CD4-positive, alpha-beta T cell treated with Interleukin-1 beta for 1 hour (primary cell): ENCODE measurements around the gene MAGEF1.
A peak's percentile ranks its signal among the peaks of the same experiment; 100 is the strongest.

Source experiments
- DNase-seq, 2 donors: peaks; one replicate each; pipeline ENCODE4 v3.0.0-alpha.2; 2020 to 2022

The MAGEF1 gene

GRCh38 chr3:184688251-184688881, 23.5 kb downstream of the MAGEF1 start:
- DNase-seq: no peak

DNA sequence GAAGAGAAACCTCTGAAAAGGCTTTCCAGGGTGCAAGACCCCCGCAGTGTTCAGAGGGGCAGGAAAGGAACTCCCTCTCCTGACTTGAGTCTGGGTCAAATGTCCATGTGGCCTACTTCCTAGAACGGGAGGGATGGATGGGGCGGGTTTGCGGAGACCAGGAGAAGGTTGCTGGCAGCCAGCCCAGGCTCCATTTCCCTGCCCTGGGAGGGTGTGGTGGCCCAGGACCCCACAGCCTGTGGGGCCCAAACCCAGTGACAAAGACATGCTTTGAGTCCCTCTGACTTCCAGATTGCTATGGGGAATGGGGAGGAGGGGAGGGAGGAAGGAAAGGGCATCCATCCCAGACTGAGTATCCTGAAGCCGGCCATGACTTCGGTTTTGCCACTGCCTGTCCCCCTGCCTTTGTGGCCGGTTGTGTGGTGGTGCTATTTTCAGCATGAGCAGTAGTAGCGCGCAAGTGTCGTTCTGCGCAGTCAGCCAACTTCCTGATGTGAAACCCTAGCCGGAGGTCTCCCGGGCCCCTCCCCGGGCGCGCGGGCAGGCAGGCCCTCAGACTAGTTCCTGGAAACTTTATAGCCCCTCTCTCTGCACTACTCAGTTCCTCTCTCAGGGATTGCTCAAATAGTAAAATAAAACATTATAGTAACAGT, 24.4 kb downstream of the MAGEF1 start:
- DNase-seq: peak; percentile 3 to 36

GRCh38 chr3:184685646-184686045, 26.2 kb downstream of the MAGEF1 start:
- DNase-seq: no peak

- no peak for DNase-seq
These were observed 26.8 kb downstream of the MAGEF1 start for GRCh38 chr3:184685055-184685454.

GRCh38 chr3:184683900-184684560, 27.8 kb downstream of the MAGEF1 start:
- no peak for DNase-seq

GRCh38 chr3:184683234-184683633, 28.6 kb downstream of the MAGEF1 start:
- no peak for DNase-seq

GRCh38 chr3:184682671-184683070, 29.2 kb downstream of the MAGEF1 start:
- no peak for DNase-seq

- DNase-seq: no peak
These were observed 31.2 kb downstream of the MAGEF1 start for GRCh38 chr3:184680385-184681345.

DNA sequence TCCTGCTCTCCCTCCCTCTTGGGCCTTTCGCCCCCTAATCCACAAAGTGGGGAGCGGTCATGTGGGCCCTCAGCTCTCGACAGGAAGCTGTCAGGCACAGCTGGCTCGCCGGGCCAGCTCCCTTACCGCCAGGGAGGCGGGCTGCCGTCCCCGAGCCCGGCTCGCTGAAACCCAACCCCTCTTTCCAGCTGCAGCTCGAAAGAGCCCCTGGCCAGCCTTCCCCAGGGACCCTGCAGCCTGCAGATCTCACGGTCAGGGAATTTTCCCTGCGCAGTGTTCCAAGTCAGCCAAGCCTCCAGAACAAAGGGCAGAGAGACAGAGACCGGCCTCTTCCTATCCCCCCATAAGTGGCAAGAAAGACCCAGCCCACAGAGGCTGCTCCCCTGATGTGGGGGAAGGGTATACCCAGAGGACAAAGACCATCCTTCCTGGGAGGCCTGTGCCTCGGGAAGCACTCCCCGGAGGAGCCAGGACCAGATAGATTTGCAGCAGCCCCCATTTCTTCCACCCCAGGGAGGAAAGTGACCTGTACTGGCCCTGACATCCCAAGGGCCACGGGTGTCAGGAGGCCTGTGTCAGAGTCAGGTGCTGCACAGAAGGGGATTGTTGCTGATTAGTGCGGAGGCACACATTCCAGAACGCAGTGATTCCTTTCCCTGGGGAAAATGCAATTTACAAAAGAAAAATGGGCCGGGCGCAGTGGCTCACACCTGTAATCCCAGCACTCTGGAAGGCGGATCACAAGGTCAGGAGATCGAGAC, 32.6 kb downstream of the MAGEF1 start:
- no peak for DNase-seq

- no peak for DNase-seq
These were observed 33.4 kb downstream of the MAGEF1 start for GRCh38 chr3:184678317-184679055.

DNA sequence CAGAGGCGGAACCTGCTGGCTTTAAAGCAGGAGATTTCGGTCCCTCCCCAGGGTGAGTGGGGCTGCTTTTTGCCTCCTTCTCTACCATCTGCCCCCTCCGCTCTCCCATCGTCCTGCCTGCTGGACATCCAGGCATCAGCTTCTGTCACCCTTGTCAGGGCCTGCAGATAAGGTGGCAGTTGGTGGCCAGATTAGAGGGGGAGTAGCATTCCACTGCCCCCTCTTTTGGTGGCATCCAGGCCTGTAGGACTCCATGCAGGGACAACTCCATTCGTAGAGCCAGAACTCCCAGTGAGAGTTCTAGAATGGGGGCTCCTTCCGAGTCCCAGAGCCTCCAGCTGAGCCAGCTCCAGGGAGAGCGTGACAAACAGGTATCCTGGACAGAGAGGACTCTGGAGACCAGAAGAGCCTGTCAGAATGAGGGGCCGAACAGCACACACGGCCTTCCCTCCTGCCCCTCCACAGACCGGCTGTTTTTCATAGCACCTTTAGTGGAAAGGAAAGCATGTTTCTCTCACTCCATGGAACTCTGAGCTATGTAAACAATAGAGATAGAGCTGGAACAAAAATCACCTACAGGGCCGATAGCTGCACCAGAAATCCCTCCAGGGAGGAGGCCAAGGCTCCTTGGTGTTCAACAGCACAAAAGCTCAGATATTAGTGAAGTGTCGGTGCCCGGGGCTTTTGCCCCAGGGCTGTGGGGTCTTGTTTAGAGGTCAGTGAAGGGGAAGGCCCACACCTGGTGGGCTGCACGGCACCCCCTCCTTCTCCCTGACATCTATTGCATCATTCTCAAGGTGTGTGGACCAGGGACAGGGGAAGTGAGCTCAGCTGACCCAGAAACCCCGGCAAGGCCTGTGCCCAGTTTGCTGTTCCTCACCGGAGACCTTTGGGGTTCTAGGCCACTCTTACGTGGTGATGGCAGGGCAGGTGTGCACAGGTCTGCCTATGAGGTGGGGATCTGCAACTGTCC, 34.2 kb downstream of the MAGEF1 start:
- DNase-seq: no peak

- DNase-seq: peak in 1 of 2 donors; percentile 54
These were observed 34.9 kb downstream of the MAGEF1 start for GRCh38 chr3:184676927-184677326.

DNA sequence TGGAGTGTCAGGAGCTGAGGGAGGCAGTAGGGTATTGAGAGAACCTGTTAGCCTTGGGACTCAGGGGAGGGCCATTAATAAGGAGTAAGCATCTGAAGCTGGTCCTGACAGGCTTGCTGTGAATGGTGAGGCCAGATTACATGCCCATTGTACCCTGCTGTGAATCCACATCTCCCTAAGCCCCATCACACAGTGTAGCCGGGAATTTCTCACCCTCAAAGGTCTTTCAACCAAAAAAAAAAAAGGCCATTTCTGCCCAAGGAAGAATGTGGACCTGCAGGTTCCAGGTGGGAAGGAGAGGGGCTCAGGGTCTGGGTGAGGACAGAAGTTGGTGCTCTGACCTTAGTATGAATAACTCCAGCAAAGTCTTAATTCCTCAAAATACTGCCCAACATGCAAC, 37.2 kb downstream of the MAGEF1 start:
- DNase-seq: no peak

DNA sequence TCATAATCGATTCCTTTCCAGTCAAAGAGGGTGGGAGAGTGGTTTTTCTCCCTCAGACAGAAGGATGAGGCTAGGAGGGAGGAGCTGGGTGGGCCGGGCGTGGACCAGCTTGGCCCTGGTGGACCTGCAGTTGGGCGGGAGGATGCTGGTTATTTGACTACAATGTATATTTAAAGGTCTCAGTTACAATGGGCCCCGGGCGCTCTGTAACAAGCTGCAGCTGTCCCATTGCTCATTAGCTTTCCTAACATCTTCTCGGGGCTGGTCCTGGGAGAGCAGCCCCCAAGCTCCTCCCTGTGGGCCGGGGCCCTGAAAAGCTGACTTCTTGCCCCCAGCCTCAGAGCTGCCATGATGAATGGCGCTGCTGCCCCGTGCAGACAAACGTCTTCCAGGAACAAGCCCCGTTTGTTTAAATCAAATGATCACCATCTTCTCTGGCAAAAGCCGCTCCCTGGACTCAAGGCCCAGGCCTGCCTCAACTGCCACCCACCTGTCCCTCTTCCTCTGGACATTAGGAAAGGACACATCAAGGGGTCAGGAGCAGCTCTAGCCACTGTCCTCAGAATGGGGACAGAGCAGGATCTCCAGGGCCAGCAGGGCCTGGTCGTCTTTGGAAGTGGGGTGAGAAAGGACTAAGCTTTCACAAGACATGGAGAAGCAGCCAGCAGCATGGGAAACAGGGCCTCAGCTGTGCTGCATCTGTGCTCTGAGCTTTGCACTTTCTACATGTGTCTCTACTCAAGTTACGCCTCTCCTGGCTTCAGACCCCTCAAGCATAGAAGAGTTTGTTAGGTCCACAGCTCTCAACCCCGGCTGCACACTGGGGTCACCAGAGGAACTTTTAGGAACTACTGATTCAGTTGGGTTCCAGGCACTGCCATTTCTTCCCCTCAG, 38.6 kb downstream of the MAGEF1 start:
- DNase-seq: no peak

GRCh38 chr3:184672335-184672734, 39.5 kb downstream of the MAGEF1 start:
- no peak for DNase-seq

GRCh38 chr3:184670091-184670602, 41.7 kb downstream of the MAGEF1 start:
- no peak for DNase-seq

- DNase-seq: no peak
These were observed 42.3 kb downstream of the MAGEF1 start for GRCh38 chr3:184669578-184669977.

GRCh38 chr3:184666442-184666841, 45.4 kb downstream of the MAGEF1 start:
- DNase-seq: no peak

GRCh38 chr3:184665101-184665500, 46.8 kb downstream of the MAGEF1 start:
- no peak for DNase-seq
